Heart left ventricle (tissue), 11 donors: ENCODE data around the gene TRIML2. TPM values are rescaled to one million over a fixed set of nuclear protein-coding genes. Genes with fewer than 3 reads are reported as not detected.

Experiments used
- polyA plus RNA-seq, 2 donors: library from polyadenylated mRNA; stranded (reverse); fragments of 200-250 nt; gene quantifications; one replicate each; pipeline ENCODE4 v1.2.3, GENCODE V29; 2013
- total RNA-seq, 9 donors: library from RNA; depleted of rRNA in 2 of 9; stranded (reverse); fragments of >200 nt in 2 of 9; fragmentation: NEBNext Ultra II Directional in 3 of 9; extraction: Animal tissue kit (Norgen Biotek cat#: 25700) in 3 of 9; gene quantifications; one replicate each; pipeline versions ENCODE4 v1.1.0 to v1.2.4, GENCODE V29; 2016 to 2023
- donor health status: ischemic (EF 13 %, LVEDD 7.1; RV severe dilation, severe dysfunction).
- donor health status: healthy with polysubstance abuse.
- donor health status: DM: no; HTN: yes; CAD: no.
- donor health status: DM: no; HTN: no; CAD: no.
- donor health status: ischemic (EF 25% LVEDD 5.7; RV mildly dilated, moderate dysfunction).
- donor health status: healthy.
- donor health status: DM: yes; HTN: yes; CAD: no.
- donor health status: PGD.
- donor health status: nonischemic (EF 23%, LVEDD 6.1; RV moderate dilation, normal function).

Gene TRIML2
- total and polyA plus RNA-seq, 11 donors = not detected

Other genes with a start within 250 kb of the TRIML2 start
- gene ZFP42, start 113.8 kb downstream of the TRIML2 start, total RNA-seq = under 1 TPM in 1 of 9 donors, not detected in 8; 0.25 TPM
- gene ZFP42, start 113.8 kb downstream of the TRIML2 start, polyA plus RNA-seq = not detected
- not detected for gene TRIML1, start 29.8 kb upstream of the TRIML2 start, total RNA-seq
- gene TRIML1, start 29.8 kb upstream of the TRIML2 start, polyA plus RNA-seq = not detected